ENCODE results near the gene SLC34A3.

GRCh38 chr9:137194909-137195308 is 35.8 kb upstream of the SLC34A3 start:
- TF ChIP-seq CTCF (IDR thresholded peaks at IDR 0.05; ENCODE audit: insufficient read depth, low read length) (no peak), SPI1 (IDR thresholded peaks at IDR 0.05; ENCODE audit: borderline replicate concordance, low read depth) (no peak), GABPA (IDR thresholded peaks at IDR 0.05; ENCODE audit: low read depth) (no peak), REST (IDR thresholded peaks at IDR 0.05; ENCODE audit: insufficient replicate concordance, low read depth) (no peak)

Data from HL-60 (cell line).